ENCODE data around the gene RNASEH1. TPM values are rescaled to one million over a fixed set of nuclear protein-coding genes. Genes with fewer than 3 reads are reported as not detected.
"Not testable (repeated sequence)": the region's sequence is repeated elsewhere in the genome, so short reads cannot be mapped to it uniquely, and the experiment has no call there.

The RNASEH1 gene
- total RNA-seq, 1 donor from 2014 or later = 14.9 TPM

- no peak for DNase-seq (ENCODE audit: low spot score)
Observed at GRCh38 chr2:3520591-3520990, 37.5 kb downstream of the RNASEH1 start.

DNA sequence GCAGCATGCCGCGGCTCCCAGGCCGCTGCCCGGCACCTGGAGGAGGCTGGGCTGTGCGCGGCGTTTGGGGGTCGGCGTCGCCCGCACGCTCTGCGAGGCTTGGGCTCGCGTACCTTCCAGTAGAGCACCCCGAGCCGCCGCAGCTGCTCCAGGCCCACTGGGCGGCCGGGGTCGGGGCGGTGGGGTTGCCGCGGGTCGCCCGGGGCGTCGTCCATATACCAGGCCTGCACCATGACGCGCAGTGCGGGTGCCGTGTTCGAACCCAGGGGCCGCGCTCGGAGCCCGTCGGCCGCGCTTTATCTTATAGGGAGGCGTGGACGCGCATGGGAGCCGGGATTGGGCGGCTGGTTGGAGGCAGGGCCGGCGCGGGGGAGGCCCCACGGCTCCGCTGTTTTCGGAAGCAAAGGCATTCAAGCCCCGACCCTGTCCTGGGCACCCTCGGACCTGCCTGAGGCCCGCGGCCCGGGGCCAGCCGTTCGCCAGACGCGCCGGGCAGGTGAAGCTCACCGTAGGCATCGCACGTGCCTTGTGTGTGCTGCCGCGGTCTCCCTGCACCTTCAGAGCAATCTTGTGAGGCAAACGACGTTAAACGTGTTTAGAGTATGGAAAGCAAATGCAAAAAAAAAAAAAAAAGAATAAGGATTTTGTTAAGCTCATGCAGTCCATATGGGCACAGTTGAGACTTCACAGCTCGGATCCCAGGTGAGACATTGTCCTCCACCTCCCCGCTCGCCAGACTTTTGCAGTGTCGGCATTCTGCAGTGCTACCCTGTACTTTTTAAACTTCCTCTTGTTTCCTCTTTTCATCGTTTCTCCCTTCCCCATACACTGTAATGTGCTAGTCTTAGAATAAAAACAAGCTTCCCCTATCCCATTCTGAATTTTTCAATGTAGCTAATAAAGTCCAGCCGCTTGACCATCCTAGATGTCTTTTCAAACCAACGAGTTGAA lies 38.6 kb downstream of the RNASEH1 start, which contains the start of gene ADI1:
TSS of gene ADI1 (minus strand) at position 277 of the 951 bp plus-strand sequence. CDS start at position 233, 44 bp downstream.
- peak; percentile 87 for DNase-seq (ENCODE audit: low spot score)

DNA sequence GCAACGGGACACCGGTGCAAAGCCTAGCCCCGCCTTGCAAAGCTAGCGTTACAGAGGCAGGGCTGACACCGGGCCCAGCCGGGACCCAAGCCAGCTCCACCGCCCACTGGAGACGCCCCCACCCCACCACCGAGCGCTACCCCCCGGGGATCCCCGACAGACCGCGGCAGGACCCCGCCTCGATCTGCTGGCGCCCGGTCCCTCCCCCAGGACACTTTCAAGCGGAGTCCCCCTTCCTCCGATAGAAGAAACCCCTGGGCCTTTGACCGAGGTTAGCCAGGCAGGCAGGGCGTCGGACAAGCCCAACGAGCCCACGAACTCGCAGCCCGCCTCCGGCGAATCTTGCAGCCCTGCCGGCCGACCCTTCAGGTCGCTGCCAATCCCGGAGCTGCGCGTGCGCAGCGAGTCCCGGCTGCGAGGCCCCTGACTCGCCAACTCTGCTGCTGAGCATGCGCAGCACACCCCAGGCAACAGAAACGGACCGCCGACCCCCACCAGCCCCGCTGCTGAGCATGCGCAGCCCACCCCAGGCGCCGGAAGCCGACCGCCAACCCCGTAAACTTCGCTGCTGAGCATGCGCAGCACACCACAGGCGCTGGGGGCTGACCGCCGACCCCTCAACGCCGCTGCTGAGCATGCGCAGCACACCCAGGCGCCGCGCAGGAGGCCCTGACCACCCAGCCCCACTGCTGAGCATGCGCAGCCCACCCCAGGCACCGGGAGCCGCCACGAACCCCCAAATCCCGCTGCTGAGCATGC lies 39.5 kb downstream of the RNASEH1 start:
- DNase-seq (ENCODE audit: low spot score) = peak; percentile 98

DNA sequence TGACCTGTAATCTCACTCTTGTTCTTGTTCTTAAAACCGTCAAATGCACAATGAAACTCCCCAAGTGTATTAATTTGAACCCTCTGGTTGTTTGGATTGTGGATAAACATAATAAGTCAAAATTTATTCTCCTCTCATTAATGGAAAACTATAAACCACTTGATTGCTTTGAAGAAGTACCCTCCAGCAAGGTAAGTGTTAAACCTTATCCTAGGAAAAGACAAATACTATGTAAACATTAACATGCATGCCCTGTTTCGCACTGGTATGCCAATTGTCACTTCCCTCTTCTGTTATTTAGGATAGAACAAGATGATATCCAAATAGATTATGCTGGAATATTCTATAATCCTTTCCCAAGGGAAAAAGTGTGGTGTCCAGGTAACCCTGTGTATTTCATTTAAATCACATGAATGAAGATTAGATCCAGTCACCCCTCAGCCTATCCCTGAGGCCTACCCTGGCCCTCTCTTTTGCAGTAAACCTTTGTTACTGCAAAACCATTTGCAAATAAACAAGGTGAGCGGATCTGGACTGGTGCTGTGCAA lies 40.1 kb downstream of the RNASEH1 start:
- no peak for DNase-seq (ENCODE audit: low spot score)

GRCh38 chr2:3516831-3517230 lies 41.3 kb downstream of the RNASEH1 start:
- DNase-seq (ENCODE audit: low spot score) = no peak

- not testable (repeated sequence) for DNase-seq (ENCODE audit: low spot score)
Observed at GRCh38 chr2:3515438-3515837, 42.7 kb downstream of the RNASEH1 start.

DNA sequence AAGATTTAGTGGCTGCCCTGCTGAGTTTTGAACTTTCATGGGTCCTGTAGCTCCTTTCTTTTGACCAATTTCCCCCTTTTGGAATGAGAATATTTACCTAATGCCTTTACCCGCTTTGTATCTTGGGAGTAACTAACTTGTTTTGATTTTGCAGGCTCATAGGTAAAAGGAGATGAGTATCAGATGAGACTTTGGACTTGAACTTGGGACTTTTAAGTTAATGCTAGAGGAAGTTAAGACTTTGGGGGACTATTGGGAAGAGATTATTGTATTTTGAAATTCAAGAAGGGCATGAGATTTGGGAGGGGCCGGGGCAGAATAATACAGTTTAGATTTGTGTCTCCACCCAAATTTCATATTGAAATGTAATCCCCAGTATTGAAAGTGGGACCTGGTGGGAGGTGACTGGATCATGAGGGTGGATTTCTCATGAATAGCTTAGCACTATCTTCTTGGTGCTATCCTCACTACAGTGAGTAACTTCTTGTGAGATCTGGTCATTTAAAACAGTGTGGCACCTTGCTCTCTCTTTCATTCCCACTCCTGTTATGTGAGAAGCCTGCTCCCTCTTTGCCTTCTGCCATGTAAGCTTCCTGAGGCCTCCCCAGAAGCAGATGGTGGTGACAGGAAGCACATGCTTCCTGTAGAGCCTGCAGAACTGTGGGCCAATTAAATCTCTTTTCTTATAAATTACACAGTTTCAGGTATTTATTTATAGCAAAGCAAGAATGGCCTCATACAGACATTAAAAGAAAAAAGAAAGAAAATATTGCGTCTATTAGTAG lies 44.9 kb downstream of the RNASEH1 start:
- DNase-seq (ENCODE audit: low spot score) = no peak

DNA sequence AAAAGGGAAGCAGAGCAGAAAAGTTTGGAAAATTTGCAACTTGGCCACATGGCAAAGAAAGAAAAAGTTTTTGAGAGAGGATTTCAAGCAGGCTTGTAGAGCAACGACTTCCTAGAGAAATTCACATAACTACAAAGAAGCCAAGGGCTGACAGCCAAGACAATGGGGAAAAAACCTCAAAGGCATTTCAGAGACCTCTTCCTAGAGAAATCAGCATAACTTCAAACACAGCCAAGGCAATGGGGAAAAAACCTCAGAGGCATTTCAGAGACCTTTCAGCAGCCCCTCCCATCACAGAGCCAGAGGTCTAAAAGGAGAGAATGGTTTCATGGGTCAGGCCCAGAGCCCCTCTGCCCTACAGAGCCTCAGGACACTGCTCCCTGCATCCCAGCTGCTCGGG lies 46.0 kb downstream of the RNASEH1 start:
- DNase-seq (ENCODE audit: low spot score) = no peak

DNA sequence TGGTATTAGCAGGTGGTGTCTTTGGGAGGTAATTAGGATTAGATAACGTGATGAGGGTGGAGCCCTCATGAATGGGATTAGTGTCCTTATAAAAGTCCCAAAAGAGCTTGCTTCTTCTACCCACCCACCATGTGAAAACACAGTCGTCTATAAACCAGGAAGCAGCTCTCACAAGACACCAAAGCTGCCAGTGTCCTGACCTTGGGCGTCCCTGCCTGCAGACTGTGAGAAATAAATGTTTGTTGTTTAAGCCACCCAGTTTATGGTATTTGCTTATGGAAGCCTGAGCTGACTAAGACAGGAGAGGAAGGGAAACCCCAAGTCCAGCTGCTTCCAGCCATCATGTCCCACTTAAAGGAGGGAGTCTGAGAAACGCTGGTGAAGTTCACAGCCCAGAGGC lies 52.4 kb downstream of the RNASEH1 start:
- no peak for DNase-seq (ENCODE audit: low spot score)

DNA sequence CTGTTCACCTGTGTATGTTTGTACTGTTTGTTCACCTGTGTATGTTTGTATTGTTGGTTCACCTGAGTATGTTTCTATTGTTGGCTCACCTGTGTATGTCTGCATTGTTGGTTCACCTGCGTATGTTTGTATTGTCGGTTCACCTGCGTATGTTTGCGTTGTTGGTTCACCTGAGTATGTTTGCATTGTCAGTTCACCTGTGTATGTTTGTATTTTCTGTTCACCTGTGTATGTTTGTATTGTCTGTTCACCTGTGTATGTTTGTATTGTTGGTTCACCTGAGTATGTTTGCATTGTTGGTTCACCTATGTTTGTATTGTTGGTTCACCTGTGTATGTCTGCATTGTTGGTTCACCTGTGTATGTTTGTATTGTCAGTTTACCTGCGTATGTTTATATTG lies 53.4 kb downstream of the RNASEH1 start:
- DNase-seq (ENCODE audit: low spot score) = no peak

GRCh38 chr2:3503483-3503882 lies 54.6 kb downstream of the RNASEH1 start:
- DNase-seq (ENCODE audit: low spot score) = no peak

DNA sequence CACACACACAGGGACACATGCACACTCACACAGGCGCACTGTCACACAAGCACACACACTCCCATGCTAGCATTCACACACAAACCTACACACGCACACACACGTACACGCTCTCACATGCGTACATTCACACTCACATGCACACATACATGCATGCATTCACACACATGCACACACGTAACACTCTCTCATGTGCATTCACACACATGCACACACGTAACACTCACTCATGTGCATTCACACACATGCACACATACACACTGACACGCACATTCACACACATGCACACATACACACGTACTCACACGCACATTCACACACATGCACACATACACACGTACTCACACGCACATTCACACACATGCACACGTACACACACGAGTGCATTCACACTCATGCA lies 55.1 kb downstream of the RNASEH1 start:
- no peak for DNase-seq (ENCODE audit: low spot score)

DNA sequence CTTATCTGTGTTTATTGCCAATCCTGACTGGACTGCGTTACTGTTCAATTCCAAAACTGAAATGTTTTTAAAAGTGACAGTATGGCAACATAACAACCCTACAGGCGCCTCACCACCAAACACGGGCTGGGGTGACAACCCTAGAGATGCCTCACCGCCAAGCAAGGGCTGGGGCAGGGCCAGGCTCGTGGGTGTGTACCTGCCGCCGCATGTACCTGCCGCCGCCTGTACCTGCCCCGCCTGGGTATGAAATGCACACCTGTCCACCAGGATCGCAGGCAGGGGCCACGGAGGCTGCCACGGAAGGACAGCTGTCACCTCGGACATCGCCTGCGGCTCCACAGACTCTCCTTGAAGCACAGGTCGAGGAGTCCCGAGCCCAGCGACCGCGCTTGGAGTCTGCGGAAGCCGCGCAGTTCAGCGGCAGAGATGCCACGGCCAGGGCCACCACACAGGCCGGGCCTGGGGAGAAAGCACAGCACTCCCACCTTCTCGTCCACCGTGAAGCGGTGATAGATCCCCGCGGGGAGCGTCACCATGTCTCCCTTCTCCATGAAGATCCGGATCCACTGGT lies 57.7 kb downstream of the RNASEH1 start:
- no peak for DNase-seq (ENCODE audit: low spot score)

DNA sequence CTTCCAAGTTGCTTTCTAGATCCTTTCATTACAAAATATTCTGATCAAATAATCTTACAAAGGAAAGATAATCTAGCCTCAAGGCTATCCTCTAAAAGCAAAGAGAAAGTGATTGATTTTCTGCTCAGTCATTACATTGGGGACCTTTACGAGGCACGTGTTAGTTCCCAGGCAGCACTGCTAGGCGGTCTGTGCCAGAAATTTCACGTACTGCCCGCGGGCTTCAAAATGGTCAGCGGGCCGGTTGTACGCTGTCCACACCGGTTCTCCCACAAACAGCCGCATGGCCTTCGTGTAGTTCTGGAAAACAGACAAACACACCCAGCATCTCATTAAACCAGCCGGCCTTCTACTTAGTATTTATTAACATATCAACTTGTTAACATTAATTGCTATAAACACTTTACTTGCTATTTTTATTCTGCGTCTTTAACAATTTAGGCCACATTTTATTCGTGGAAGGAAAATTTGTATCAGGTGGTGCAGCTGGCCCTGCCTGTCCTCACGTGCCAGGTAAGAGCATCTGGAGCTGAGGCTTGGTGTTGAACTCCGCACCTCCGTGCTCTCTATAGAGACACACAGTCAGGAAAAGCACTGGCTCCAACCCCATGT lies 59.2 kb downstream of the RNASEH1 start:
- DNase-seq (ENCODE audit: low spot score) = no peak

DNA sequence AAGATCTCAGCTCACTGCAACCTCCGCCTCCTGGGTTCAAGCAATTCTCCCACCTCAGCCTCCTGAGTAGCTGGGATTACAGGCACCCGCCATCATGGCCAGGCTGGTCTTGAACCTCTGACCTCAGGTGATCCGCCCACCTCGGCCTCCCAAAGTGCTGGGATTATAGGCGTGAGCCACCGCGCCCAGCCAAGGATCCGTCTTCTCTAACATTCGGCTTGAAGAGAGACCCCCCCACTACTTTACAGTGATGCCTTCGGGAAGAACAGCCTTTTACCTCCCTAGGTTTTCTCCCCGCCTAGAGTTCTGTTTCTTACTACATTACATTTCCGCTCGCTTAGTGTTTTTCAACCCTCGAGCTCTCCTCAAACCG lies 61.4 kb downstream of the RNASEH1 start:
- not testable (repeated sequence) for DNase-seq (ENCODE audit: low spot score)

Other genes with a start within 250 kb of the RNASEH1 start
- 23.2 TPM for gene EIPR1, start 180.5 kb downstream of the RNASEH1 start, total RNA-seq
- 111 TPM for gene TRAPPC12, start 178.6 kb downstream of the RNASEH1 start, total RNA-seq
- 223 TPM for gene ADI1, start 38.8 kb downstream of the RNASEH1 start, total RNA-seq
- 690 TPM for gene RPS7, start 16.9 kb upstream of the RNASEH1 start, total RNA-seq
- 79.0 TPM for gene COLEC11, start 36.8 kb upstream of the RNASEH1 start, total RNA-seq
- gene ALLC, start 99.9 kb upstream of the RNASEH1 start, total RNA-seq = 0.81 TPM
- gene DCDC2C, start 145.2 kb upstream of the RNASEH1 start, total RNA-seq = 0.14 TPM

Measured in mucosa of gallbladder (tissue), 1 donor.